AG10803 (cell line): ENCODE data around the gene MRPL40.
"Not testable (repeated sequence)": the region's sequence is repeated elsewhere in the genome, so short reads cannot be mapped to it uniquely, and the experiment has no call there.

Source experiments
- DNase-seq: peaks from one replicate; pipeline ENCODE4 v3.0.0; 2010; ENCODE audit warnings: low read depth
- H3K4me3 ChIP-seq: 2 replicates; pipeline ENCODE4 v1.5.1; 2011; ENCODE audit warnings: mild to moderate bottlenecking, low read length, control low read depth
- CTCF ChIP-seq: conservative IDR thresholded peaks from 2 replicates; pipeline ENCODE4 v1.5.1; 2011; ENCODE audit warnings: mild to moderate bottlenecking, low read length, control low read depth, inconsistent platforms

The MRPL40 gene

GRCh38 chr22:19442166-19442565 lies 9.8 kb downstream of the MRPL40 start:
- H3K4me3 ChIP-seq, result no peak overlapping the region
- DNase-seq, result no peak
- no peak for TF ChIP-seq CTCF

- no peak for DNase-seq
- no peak for TF ChIP-seq CTCF
- no peak overlapping the region for H3K4me3 ChIP-seq
These were observed 11.3 kb downstream of the MRPL40 start for GRCh38 chr22:19443544-19444211.

- H3K4me3 ChIP-seq, DNase-seq: not testable (repeated sequence)
These were observed 13.1 kb downstream of the MRPL40 start for GRCh38 chr22:19445279-19445982.

- DNase-seq, result no peak
- no peak for TF ChIP-seq CTCF
- H3K4me3 ChIP-seq, result peak overlapping the region; percentile 80
These were observed 14.4 kb downstream of the MRPL40 start for GRCh38 chr22:19446603-19447329.

GRCh38 chr22:19447330-19448075 lies 15.2 kb downstream of the MRPL40 start, which contains the start of gene C22orf39:
C22orf39 (minus strand) TSS chr22:19447711; CDS start chr22:19447688, 23 bp downstream.
- TF ChIP-seq CTCF, result no peak
- DNase-seq, result peak; percentile 92
- H3K4me3 ChIP-seq, result peak within 1 kb of the TSS; percentile 80

GRCh38 chr22:19448076-19448607 lies 15.8 kb downstream of the MRPL40 start:
- peak; percentile 55 for DNase-seq
- peak overlapping the region; percentile 80 for H3K4me3 ChIP-seq
- TF ChIP-seq CTCF, result no peak
